Peyer's patch (tissue), 4 donors: ENCODE measurements around the gene TSPAN16.

ENCODE experiments used
- CTCF ChIP-seq, 6 experiments: fragments of 450-650 bp in 4 of 6; fragments of 200-600 bp in 2 of 6; sonication (generic) in 1 of 6; IDR thresholded peaks; one replicate each; pipeline ENCODE4 v1.5.1; 2017 to 2019; ENCODE audit warnings: antibody characterized with exemption in 6 of 6, mild to moderate bottlenecking in 3 of 6, moderate library complexity in 1 of 6
- POLR2A ChIP-seq, 2 donors: fragments of 450-650 bp; IDR thresholded peaks; one replicate each; pipeline ENCODE4 v1.5.1; 2017; ENCODE audit warnings: antibody characterized with exemption in 2 of 2, mild to moderate bottlenecking in 2 of 2, moderate library complexity in 2 of 2

GRCh38 chr19:11246941-11247340 lies 49.0 kb upstream of the TSPAN16 start:
- TF ChIP-seq CTCF (IDR thresholded peaks at IDR 0.05) (no peak), POLR2A (IDR thresholded peaks at IDR 0.05) (no peak)
